Measurements from ENCODE around the gene TCF3.

GRCh38 chr19:1579222-1579621 is 73.2 kb downstream of the TCF3 start:
- TF ChIP-seq CTCF (IDR thresholded peaks at IDR 0.05 in 2 of 3, conservative IDR thresholded peaks at IDR 0.05 in 1 of 3; ENCODE audit: borderline replicate concordance in 1 of 3, insufficient read depth in 1 of 3, low read depth in 2 of 3, low read length in 2 of 3) (no peak), EZH2 (IDR thresholded peaks at IDR 0.05) (no peak), RAD21 (IDR thresholded peaks at IDR 0.05; ENCODE audit: low read depth) (no peak), ATF3 (IDR thresholded peaks at IDR 0.05) (no peak), POLR2A (IDR thresholded peaks at IDR 0.05; ENCODE audit: borderline replicate concordance, extremely low read depth, insufficient read depth, insufficient read length) (no peak), SP1 (IDR thresholded peaks at IDR 0.05; ENCODE audit: low read depth) (no peak), EGR1 (IDR thresholded peaks at IDR 0.05; ENCODE audit: low read depth) (no peak)

Measured in HCT116 (cell line).